ENCODE results near the gene ADGRL1. TPM values are rescaled to one million over a fixed set of nuclear protein-coding genes. Genes with fewer than 3 reads are reported as not detected.
A peak's percentile ranks its signal among the peaks of the same experiment; 100 is the strongest.

Gene ADGRL1
- polyA plus RNA-seq, 3 donors, result 1.7 TPM; not detected in 2

GRCh38 chr19:14158276-14159023 is 47.5 kb downstream of the ADGRL1 start:
- DNase-seq, result no peak
- Histone ChIP-seq H2AFZ (ENCODE audit: insufficient read depth, low read depth, low read length, poor library complexity, severe bottlenecking) (no peak overlapping the region), H3K4me1 (ENCODE audit: control insufficient read depth in 1 of 2, insufficient read depth in 2 of 2, low read length in 2 of 2) (no peaks in the 10 kb centered on the region), H3K36me3 (replicated peaks in 1 of 2; ENCODE audit: control insufficient read depth in 1 of 2, insufficient read depth in 2 of 2, low read length in 2 of 2) (peaks cover 31 to 38% of the 10 kb centered on the region in 2 donors), H3K4me2 (replicated peaks; ENCODE audit: extremely low read depth, low read length, poor library complexity, severe bottlenecking) (no peak overlapping the region), H3K4me3 (replicated peaks in 1 of 3; ENCODE audit: low read depth in 2 of 3, low read length in 3 of 3) (no peak overlapping the region), H4K20me1 (ENCODE audit: insufficient read depth, low read length) (peaks cover 23% of the 10 kb centered on the region), H3K79me2 (ENCODE audit: insufficient read depth, low read length) (no peaks in the 10 kb centered on the region), H3K27me3 (ENCODE audit: control insufficient read depth in 2 of 2, insufficient read depth in 2 of 2, low read length in 2 of 2) (no peaks in the 10 kb centered on the region), H3K27ac (ENCODE audit: low read depth in 1 of 2, low read length in 2 of 2) (no peak overlapping the region), H3K9me3 (replicated peaks in 1 of 2; ENCODE audit: control insufficient read depth in 1 of 2, insufficient read depth in 1 of 2, low read length in 2 of 2) (no peaks in the 10 kb centered on the region), H3K9ac (ENCODE audit: insufficient read depth, low read length, poor library complexity, severe bottlenecking) (no peak overlapping the region)
- no peak overlapping the region for H3K27ac Mint-ChIP-seq
- H3K27me3 Mint-ChIP-seq (ENCODE audit: low read depth in 3 of 3), result peaks cover 1 to 2% (median 2%) of the 10 kb centered on the region in 3 donors
- 94% methylated on average over 16 of the region's 16 CpGs for WGBS (ENCODE audit: insufficient coverage)
- intact Hi-C loops (cut with micrococcal nuclease), result no loop called here
- peaks cover 5% of the 10 kb centered on the region for H3K4me1 Mint-ChIP-seq
- H3K9me3 Mint-ChIP-seq, result peaks cover 0 to 3% (median 0%) of the 10 kb centered on the region in 7 donors
- H3K4me3 Mint-ChIP-seq, result no peak overlapping the region
- peaks cover 24 to 36% of the 10 kb centered on the region in 2 donors for H3K36me3 Mint-ChIP-seq
- TF ChIP-seq CTCF (IDR thresholded peaks at IDR 0.05), result no peak

GRCh38 chr19:14156971-14157717 is 48.8 kb downstream of the ADGRL1 start:
- no peaks in the 10 kb centered on the region for H3K27me3 ChIP-seq (ENCODE audit: control insufficient read depth in 2 of 2, insufficient read depth in 2 of 2, low read length in 2 of 2)
- peaks cover 0 to 2% (median 1%) of the 10 kb centered on the region in 3 donors for H3K27me3 Mint-ChIP-seq (ENCODE audit: low read depth in 3 of 3)
- peaks cover 23% of the 10 kb centered on the region for H4K20me1 ChIP-seq (ENCODE audit: insufficient read depth, low read length)
- H3K36me3 Mint-ChIP-seq, result peaks cover 29 to 39% of the 10 kb centered on the region in 2 donors
- no peak for TF ChIP-seq CTCF (IDR thresholded peaks at IDR 0.05)
- no peak overlapping the region for H2AFZ ChIP-seq (ENCODE audit: insufficient read depth, low read depth, low read length, poor library complexity, severe bottlenecking)
- H3K27ac Mint-ChIP-seq, result peak overlapping the region in 1 of 7 donors; percentile 79
- H3K9me3 Mint-ChIP-seq, result peaks cover 0 to 3% (median 0%) of the 10 kb centered on the region in 7 donors
- DNase-seq, result no peak
- H3K4me2 ChIP-seq (replicated peaks; ENCODE audit: extremely low read depth, low read length, poor library complexity, severe bottlenecking), result no peak overlapping the region
- H3K4me1 ChIP-seq (ENCODE audit: control insufficient read depth in 1 of 2, insufficient read depth in 2 of 2, low read length in 2 of 2), result no peaks in the 10 kb centered on the region
- no peak overlapping the region for H3K4me3 Mint-ChIP-seq
- H3K79me2 ChIP-seq (ENCODE audit: insufficient read depth, low read length), result peaks cover 7% of the 10 kb centered on the region
- H3K4me1 Mint-ChIP-seq, result peaks cover 13% of the 10 kb centered on the region
- no peak overlapping the region for H3K27ac ChIP-seq (ENCODE audit: low read depth in 1 of 2, low read length in 2 of 2)
- WGBS (ENCODE audit: insufficient coverage), result 97% methylated on average over 17 of the region's 26 CpGs
- no peaks in the 10 kb centered on the region for H3K9me3 ChIP-seq (replicated peaks in 1 of 2; ENCODE audit: control insufficient read depth in 1 of 2, insufficient read depth in 1 of 2, low read length in 2 of 2)
- H3K9ac ChIP-seq (ENCODE audit: insufficient read depth, low read length, poor library complexity, severe bottlenecking), result no peak overlapping the region
- H3K4me3 ChIP-seq (replicated peaks in 1 of 3; ENCODE audit: low read depth in 2 of 3, low read length in 3 of 3), result no peak overlapping the region
- peaks cover 31 to 45% of the 10 kb centered on the region in 2 donors for H3K36me3 ChIP-seq (replicated peaks in 1 of 2; ENCODE audit: control insufficient read depth in 1 of 2, insufficient read depth in 2 of 2, low read length in 2 of 2)
- intact Hi-C loops (cut with micrococcal nuclease), result no loop called here
